K562 (cell line): ENCODE results near the gene IPO7.

Source experiments
- CREB1 ChIP-seq, 2 experiments: sonication (generic) in 1 of 2; formaldehyde crosslinking in 1 of 2; IDR thresholded peaks; 2 replicates each; pipeline versions ENCODE4 v1.6.1 to v1.8.0; 2012 to 2022; ENCODE audit warnings: inconsistent platforms in 1 of 2, mild to moderate bottlenecking in 1 of 2, missing genetic modification reagents in 1 of 2, moderate library complexity in 1 of 2
- CTCF ChIP-seq, 3 experiments: IDR thresholded peaks in 2 of 3; conservative IDR thresholded peaks in 1 of 3; 2 replicates each; pipeline ENCODE4 v1.5.1; 2011 to 2012; ENCODE audit warnings: low read length in 3 of 3, mild to moderate bottlenecking in 3 of 3, control low read depth in 2 of 3, improper control_type of control experiment in 1 of 3, inconsistent platforms in 1 of 3, low read depth in 1 of 3, mixed read lengths in 1 of 3, moderate library complexity in 1 of 3; ENCODE audit not compliant: insufficient read depth in 2 of 3
- E2F1 ChIP-seq: sonication (generic); formaldehyde crosslinking; IDR thresholded peaks from 2 replicates; pipeline ENCODE4 v1.8.1; 2023; ENCODE audit warnings: mild to moderate bottlenecking, missing genetic modification reagents, moderate library complexity
- E2F4 ChIP-seq: sonication (generic); formaldehyde crosslinking; IDR thresholded peaks from 2 replicates; pipeline ENCODE4 v1.8.0; 2022; ENCODE audit warnings: mild to moderate bottlenecking, low read depth, missing genetic modification reagents
- EP300 ChIP-seq: IDR thresholded peaks from 2 replicates; pipeline ENCODE4 v1.6.1; 2012; ENCODE audit warnings: low read length, improper control_type of control experiment
- EZH2 ChIP-seq: IDR thresholded peaks from 2 replicates; pipeline ENCODE4 v1.6.1; 2012; ENCODE audit warnings: low read depth, mild to moderate bottlenecking, inconsistent platforms, low read length, borderline replicate concordance
- FIP1L1 ChIP-seq: fragments of 200-400 bp; formaldehyde crosslinking; IDR thresholded peaks from 2 replicates; pipeline ENCODE4 v1.6.1; 2018; ENCODE audit warnings: mild to moderate bottlenecking, low read depth, low read length; ENCODE audit not compliant: poor library complexity, severe bottlenecking
- JUN ChIP-seq, 2 experiments: sonication (generic) in 1 of 2; formaldehyde crosslinking in 1 of 2; IDR thresholded peaks; 2 replicates each; pipeline versions ENCODE4 v1.6.1 to v1.8.0; 2012 to 2022; ENCODE audit warnings: borderline replicate concordance in 2 of 2, mild to moderate bottlenecking in 2 of 2, improper control_type of control experiment in 1 of 2, low read depth in 1 of 2, low read length in 1 of 2, missing genetic modification reagents in 1 of 2
- KAT8 ChIP-seq: fragments of 450-650 bp; IDR thresholded peaks from 2 replicates; pipeline ENCODE4 v1.6.1; 2016; ENCODE audit warnings: low read depth, mild to moderate bottlenecking
- MTA1 ChIP-seq: fragments of 450-650 bp; IDR thresholded peaks from 2 replicates; pipeline ENCODE4 v1.6.1; 2017; ENCODE audit warnings: borderline replicate concordance
- RAD21 ChIP-seq, 2 experiments: fragments of 250-450 bp in 1 of 2; fragments of 450-650 bp in 1 of 2; sonication (Bioruptor Pico) in 1 of 2; formaldehyde crosslinking in 1 of 2; IDR thresholded peaks in 1 of 2; conservative IDR thresholded peaks in 1 of 2; 2 replicates each; pipeline versions ENCODE4 v1.4.0 to v1.8.0; 2020 to 2022; ENCODE audit warnings: mild to moderate bottlenecking in 2 of 2, moderate library complexity in 1 of 2

GRCh38 chr11:9448576-9449352 lies 64.3 kb downstream of the IPO7 start:
- no peak for TF ChIP-seq EP300
- TF ChIP-seq CREB1 (IDR thresholded peaks at IDR 0.05) = no peak
- no peak for TF ChIP-seq CREB1 (CRISPR knock-in tag; IDR thresholded peaks at IDR 0.05)
- no peak for TF ChIP-seq E2F4 (CRISPR knock-in tag)
- TF ChIP-seq EZH2 = no peak
- no peak for TF ChIP-seq JUN (IDR thresholded peaks at IDR 0.05; ENCODE audit: borderline replicate concordance, low read depth, low read length)
- no peak for TF ChIP-seq JUN (CRISPR knock-in tag; IDR thresholded peaks at IDR 0.05; ENCODE audit: borderline replicate concordance)
- no peak for TF ChIP-seq RAD21 (CRISPR knock-in tag; conservative IDR thresholded peaks at IDR 0.05 in 1 of 2, IDR thresholded peaks at IDR 0.05 in 1 of 2)
- no peak for TF ChIP-seq KAT8
- no peak for TF ChIP-seq FIP1L1
- TF ChIP-seq E2F1 = no peak
- TF ChIP-seq CTCF (IDR thresholded peaks at IDR 0.05 in 2 of 3, conservative IDR thresholded peaks at IDR 0.05 in 1 of 3; ENCODE audit: insufficient read depth in 2 of 3, low read depth in 1 of 3, low read length in 3 of 3) = no peak
- no peak for TF ChIP-seq MTA1
